H9 (cell line): ENCODE data around the gene KRT78. TPM values are rescaled to one million over a fixed set of nuclear protein-coding genes. Genes with fewer than 3 reads are reported as not detected.

Source experiments
- DNase-seq: peaks from one replicate; pipeline ENCODE4 v3.0.0-alpha.2; 2017
- H2AFZ ChIP-seq: one replicate; pipeline ENCODE4 v1.6.1; 2013; ENCODE audit warnings: mild to moderate bottlenecking, low read length, control low read depth, moderate library complexity
- H2AK5ac ChIP-seq: 2 replicates; pipeline ENCODE4 v1.6.1; 2013; ENCODE audit warnings: low read length, control low read depth, mixed read lengths; ENCODE audit not compliant: insufficient read length
- H2BK120ac ChIP-seq: one replicate; pipeline ENCODE4 v1.6.1; 2013; ENCODE audit warnings: low read depth, mild to moderate bottlenecking, low read length, control low read depth, inconsistent platforms; ENCODE audit not compliant: poor library complexity, severe bottlenecking
- H2BK12ac ChIP-seq: 2 replicates; pipeline ENCODE4 v1.6.1; 2013; ENCODE audit warnings: low read length, control low read depth, mixed read lengths, low read depth; ENCODE audit not compliant: insufficient read length
- H2BK15ac ChIP-seq: 2 replicates; pipeline ENCODE4 v1.6.1; 2013; ENCODE audit warnings: low read depth, low read length, control low read depth
- H2BK20ac ChIP-seq: one replicate; pipeline ENCODE4 v1.6.1; 2013; ENCODE audit warnings: low read depth, mild to moderate bottlenecking, low read length, control low read depth, inconsistent platforms; ENCODE audit not compliant: poor library complexity, severe bottlenecking
- H2BK5ac ChIP-seq: 2 replicates; pipeline ENCODE4 v1.6.1; 2013; ENCODE audit warnings: low read length, control low read depth, mixed read lengths; ENCODE audit not compliant: insufficient read length
- H3K14ac ChIP-seq: 2 replicates; pipeline ENCODE4 v1.6.1; 2013; ENCODE audit warnings: low read length, control low read depth; ENCODE audit not compliant: insufficient read depth
- H3K18ac ChIP-seq: 2 replicates; pipeline ENCODE4 v1.6.1; 2013; ENCODE audit warnings: low read depth, mild to moderate bottlenecking, mixed read lengths, low read length, control low read depth; ENCODE audit not compliant: insufficient read length
- H3K23ac ChIP-seq: 2 replicates; pipeline ENCODE4 v1.6.1; 2013; ENCODE audit warnings: low read length, control low read depth, mixed read lengths, low read depth; ENCODE audit not compliant: insufficient read length
- H3K23me2 ChIP-seq: 2 replicates; pipeline ENCODE4 v1.6.1; 2013; ENCODE audit warnings: low read depth, mild to moderate bottlenecking, mixed read lengths, low read length, control low read depth; ENCODE audit not compliant: insufficient read length, poor library complexity, severe bottlenecking
- H3K27ac ChIP-seq: 2 replicates; pipeline ENCODE4 v1.5.1; 2013; ENCODE audit warnings: low read length, control low read depth, mixed read lengths, low read depth; ENCODE audit not compliant: insufficient read length
- H3K27me3 ChIP-seq: 2 replicates; pipeline ENCODE4 v1.6.1; 2013; ENCODE audit warnings: low read length, control low read depth, inconsistent platforms; ENCODE audit not compliant: insufficient read depth
- H3K4ac ChIP-seq: 2 replicates; pipeline ENCODE4 v1.6.1; 2013; ENCODE audit warnings: low read depth, mild to moderate bottlenecking, control low read depth, inconsistent platforms, low read length, moderate library complexity
- H3K4me1 ChIP-seq: 2 replicates; pipeline ENCODE4 v1.6.1; 2013; ENCODE audit warnings: low read length, control low read depth, inconsistent platforms; ENCODE audit not compliant: insufficient read depth
- H3K4me2 ChIP-seq: 2 replicates; pipeline ENCODE4 v1.6.1; 2013; ENCODE audit warnings: low read length, control low read depth, mixed read lengths; ENCODE audit not compliant: insufficient read length, insufficient read depth
- H3K56ac ChIP-seq: 2 replicates; pipeline ENCODE4 v1.6.1; 2013; ENCODE audit warnings: low read depth, mild to moderate bottlenecking, mixed read lengths, low read length, control low read depth; ENCODE audit not compliant: insufficient read length
- H3K79me1 ChIP-seq: 2 replicates; pipeline ENCODE4 v1.6.1; 2013; ENCODE audit warnings: low read depth, mild to moderate bottlenecking, moderate library complexity, low read length, control low read depth, inconsistent platforms; ENCODE audit not compliant: insufficient read depth, poor library complexity, severe bottlenecking
- H3K79me2 ChIP-seq: 2 replicates; pipeline ENCODE4 v1.6.1; 2013; ENCODE audit warnings: low read length, control low read depth, inconsistent platforms; ENCODE audit not compliant: insufficient read depth
- H3K9ac ChIP-seq: 2 replicates; pipeline ENCODE4 v1.6.1; 2013; ENCODE audit warnings: low read length, control low read depth, mixed read lengths; ENCODE audit not compliant: insufficient read length; ENCODE audit errors: extremely low read depth
- H3K9me3 ChIP-seq: one replicate; pipeline ENCODE4 v1.6.1; 2013; ENCODE audit warnings: low read depth, low read length, inconsistent platforms; ENCODE audit not compliant: control insufficient read depth
- H3T11ph ChIP-seq: one replicate; pipeline ENCODE4 v1.6.1; 2013; ENCODE audit warnings: mild to moderate bottlenecking, low read length, control low read depth, inconsistent platforms
- H4K20me1 ChIP-seq: one replicate; pipeline ENCODE4 v1.6.1; 2013; ENCODE audit not compliant: control insufficient read depth, insufficient read length, insufficient read depth
- H4K5ac ChIP-seq: 2 replicates; pipeline ENCODE4 v1.6.1; 2013; ENCODE audit warnings: low read depth, mild to moderate bottlenecking, mixed read lengths, low read length, control low read depth; ENCODE audit not compliant: insufficient read length
- H4K8ac ChIP-seq: replicated peaks from 2 replicates; pipeline ENCODE4 v1.6.1; 2013; ENCODE audit warnings: low read length, control low read depth, mixed read lengths, low read depth; ENCODE audit not compliant: insufficient read length
- H4K91ac ChIP-seq: 2 replicates; pipeline ENCODE4 v1.6.1; 2013; ENCODE audit warnings: low read depth, mild to moderate bottlenecking, moderate library complexity, mixed read lengths, low read length, control low read depth; ENCODE audit not compliant: insufficient read length
- H3K27ac Mint-ChIP-seq, 3 experiments: 2 replicates in 2 of 3; 3 replicates in 1 of 3; pipeline ENCODE4 v1.8.0; 2020 to 2021; ENCODE audit warnings: mixed read lengths in 3 of 3, mild to moderate bottlenecking in 1 of 3, moderate library complexity in 1 of 3
- H3K27me3 Mint-ChIP-seq: 2 replicates; pipeline ENCODE4 v1.8.0; 2021; ENCODE audit warnings: low read depth, mild to moderate bottlenecking, moderate library complexity, mixed read lengths
- H3K36me3 Mint-ChIP-seq, 3 experiments: 2 replicates in 2 of 3; 3 replicates in 1 of 3; pipeline ENCODE4 v1.8.0; 2020 to 2021; ENCODE audit warnings: low read depth in 3 of 3, mixed read lengths in 3 of 3; ENCODE audit not compliant: insufficient read depth in 1 of 3
- H3K4me1 Mint-ChIP-seq, 2 experiments: 2 replicates each; pipeline ENCODE4 v1.8.0; 2020; ENCODE audit warnings: mixed read lengths in 2 of 2
- H3K4me3 Mint-ChIP-seq, 2 experiments: 2 replicates in 1 of 2; 3 replicates in 1 of 2; pipeline ENCODE4 v1.8.0; 2020 to 2021; ENCODE audit warnings: mild to moderate bottlenecking in 2 of 2, mixed read lengths in 2 of 2, moderate library complexity in 1 of 2
- H3K9me3 Mint-ChIP-seq, 2 experiments: 2 replicates in 1 of 2; 3 replicates in 1 of 2; pipeline ENCODE4 v1.8.0; 2020; ENCODE audit warnings: mild to moderate bottlenecking in 2 of 2, mixed read lengths in 2 of 2, moderate library complexity in 1 of 2
- CTCF ChIP-seq: fragments of 200-600 bp; sonication (generic); conservative IDR thresholded peaks from 3 replicates; pipeline ENCODE4 v1.8.0; 2021; ENCODE audit warnings: antibody characterized with exemption, mild to moderate bottlenecking
- whole genome bisulfite sequencing: extraction: QIAGEN DNeasy Blood & Tissue Kit; methylation state at CpG from one replicate; pipeline ENCODE4 v1.1.7; 2013; ENCODE audit warnings: missing lambda C conversion rate, low lambda C conversion rate, mixed read lengths; ENCODE audit not compliant: insufficient read length; ENCODE audit errors: extremely low coverage; 5-methylcytosine and 5-hydroxymethylcytosine counted together
- total RNA-seq: library from RNA; stranded (reverse); gene quantifications from 2 replicates; pipeline ENCODE4 v1.2.1, GENCODE V29; 2021

The KRT78 gene
- total RNA-seq, 1 experiment from 2014 or later: not detected

- H3K27ac Mint-ChIP-seq: no peak overlapping the region
- Histone ChIP-seq H3K18ac (no peak overlapping the region), H4K91ac (no peak overlapping the region), H2BK12ac (no peak overlapping the region), H4K20me1 (no peaks in the 10 kb centered on the region), H2BK15ac (no peak overlapping the region), H3K9ac (no peak overlapping the region), H3K4ac (no peak overlapping the region), H3K27ac (no peak overlapping the region), H2AK5ac (no peak overlapping the region), H3K56ac (no peak overlapping the region), H2BK120ac (no peak overlapping the region), H3K27me3 (no peaks in the 10 kb centered on the region; the same call in 1 of the 2 replicates), H3T11ph (no peak overlapping the region), H2AFZ (no peak overlapping the region), H3K9me3 (no peaks in the 10 kb centered on the region), H3K4me1 (no peaks in the 10 kb centered on the region), H3K14ac (no peak overlapping the region), H2BK20ac (no peak overlapping the region), H3K79me2 (no peaks in the 10 kb centered on the region), H3K23ac (no peak overlapping the region), H3K79me1 (no peaks in the 10 kb centered on the region), H3K4me2 (no peak overlapping the region), H3K23me2 (peaks cover 9% of the 10 kb centered on the region), H4K8ac (no peak overlapping the region), H4K5ac (no peak overlapping the region), H2BK5ac (no peak overlapping the region)
- no peak overlapping the region for H3K4me3 Mint-ChIP-seq
- peaks cover 59% of the 10 kb centered on the region for H3K27me3 Mint-ChIP-seq
- no peak for TF ChIP-seq CTCF
- no peak for DNase-seq
- H3K36me3 Mint-ChIP-seq: no peaks in the 10 kb centered on the region
- H3K9me3 Mint-ChIP-seq: no peaks in the 10 kb centered on the region
- WGBS: no CpG with 5 or more reads among the region's 7 CpGs
- H3K4me1 Mint-ChIP-seq: peaks cover 12 to 28% of the 10 kb centered on the region in 2 experiments
These were observed 27.6 kb upstream of the KRT78 start for GRCh38 chr12:52876372-52876771.
